Measurements from ENCODE around the gene NMT1.

The NMT1 gene

GRCh38 chr17:45138911-45139532 lies 77.9 kb downstream of the NMT1 start:
- no peak for DNase-seq

GRCh38 chr17:45139533-45139920 lies 78.4 kb downstream of the NMT1 start:
- no peak for DNase-seq

- no peak for DNase-seq
Observed at GRCh38 chr17:45143094-45143670, 82.1 kb downstream of the NMT1 start.

GRCh38 chr17:45143767-45144198 lies 82.7 kb downstream of the NMT1 start:
- DNase-seq = no peak

- DNase-seq = peak; percentile 18
Observed at GRCh38 chr17:45144199-45145034, 83.3 kb downstream of the NMT1 start.

GRCh38 chr17:45145035-45145389 lies 83.9 kb downstream of the NMT1 start:
- DNase-seq = no peak

GRCh38 chr17:45146166-45146565 lies 85.0 kb downstream of the NMT1 start:
- no peak for DNase-seq

- no peak for DNase-seq
Observed at GRCh38 chr17:45146592-45146889, 85.4 kb downstream of the NMT1 start.

- peak; percentile 87 for DNase-seq
Observed at GRCh38 chr17:45146890-45147580, 85.9 kb downstream of the NMT1 start.

GRCh38 chr17:45147581-45148182 lies 86.6 kb downstream of the NMT1 start:
- peak; percentile 91 for DNase-seq

- peak; percentile 100 for DNase-seq
Observed at GRCh38 chr17:45148183-45149036, 87.3 kb downstream of the NMT1 start, which contains the start of gene HEXIM1. HEXIM1 (plus strand) TSS chr17:45148475; CDS start chr17:45149191, 716 bp downstream.

- peak; percentile 71 for DNase-seq
Observed at GRCh38 chr17:45149037-45149668, 88.0 kb downstream of the NMT1 start.

GRCh38 chr17:45149669-45150664 lies 88.8 kb downstream of the NMT1 start:
- DNase-seq = peak; percentile 29

- DNase-seq = no peak
Observed at GRCh38 chr17:45150911-45151809, 90.0 kb downstream of the NMT1 start.

GRCh38 chr17:45155029-45155428 lies 93.9 kb downstream of the NMT1 start:
- DNase-seq = no peak

- DNase-seq = no peak
Observed at GRCh38 chr17:45155483-45155882, 94.4 kb downstream of the NMT1 start.

GRCh38 chr17:45156242-45156641 lies 95.1 kb downstream of the NMT1 start:
- no peak for DNase-seq
